GM21825 (cell line): Measurements from ENCODE around the gene STXBP3.
A peak's percentile ranks its signal among the peaks of the same experiment; 100 is the strongest.
"Not testable (repeated sequence)": the region's sequence is repeated elsewhere in the genome, so short reads cannot be mapped to it uniquely, and the experiment has no call there.

ENCODE experiments used
- ATAC-seq: cut with Tn5 transposase; IDR thresholded peaks from one replicate; pipeline ENCODE4 v1.9.1; 2021; ENCODE audit warnings: mild to moderate bottlenecking, moderate library complexity; ENCODE audit not compliant: unreplicated experiment

The STXBP3 gene

GRCh38 chr1:108729481-108729880 is 17.0 kb upstream of the STXBP3 start:
- ATAC-seq: no peak

GRCh38 chr1:108732398-108732797 is 14.1 kb upstream of the STXBP3 start:
- ATAC-seq: no peak

- ATAC-seq: no peak
Observed at GRCh38 chr1:108734171-108734865, 12.2 kb upstream of the STXBP3 start.

GRCh38 chr1:108742253-108742652 is 4.2 kb upstream of the STXBP3 start:
- ATAC-seq: no peak

GRCh38 chr1:108745980-108746381 is 493 bp upstream of the STXBP3 start:
- ATAC-seq: no peak

- ATAC-seq: peak; percentile 27
Observed at GRCh38 chr1:108747171-108747850, 837 bp downstream of the STXBP3 start.

- no peak for ATAC-seq
Observed at GRCh38 chr1:108747898-108748297, 1.4 kb downstream of the STXBP3 start.

- ATAC-seq: no peak
Observed at GRCh38 chr1:108749081-108749480, 2.6 kb downstream of the STXBP3 start.

- ATAC-seq: no peak
Observed at GRCh38 chr1:108750476-108751181, 4.2 kb downstream of the STXBP3 start.

GRCh38 chr1:108753363-108753762 is 6.9 kb downstream of the STXBP3 start:
- no peak for ATAC-seq

GRCh38 chr1:108758796-108759195 is 12.3 kb downstream of the STXBP3 start:
- no peak for ATAC-seq

- no peak for ATAC-seq
Observed at GRCh38 chr1:108767115-108767514, 20.6 kb downstream of the STXBP3 start.

- no peak for ATAC-seq
Observed at GRCh38 chr1:108767708-108768107, 21.2 kb downstream of the STXBP3 start.

- ATAC-seq: no peak
Observed at GRCh38 chr1:108777839-108778238, 31.4 kb downstream of the STXBP3 start.

GRCh38 chr1:108779455-108779854 is 33.0 kb downstream of the STXBP3 start:
- ATAC-seq: no peak

GRCh38 chr1:108780937-108781574 is 34.6 kb downstream of the STXBP3 start:
- ATAC-seq: no peak

- not testable (repeated sequence) for ATAC-seq
Observed at GRCh38 chr1:108781575-108781944, 35.1 kb downstream of the STXBP3 start.

- no peak for ATAC-seq
Observed at GRCh38 chr1:108785264-108785663, 38.8 kb downstream of the STXBP3 start.

GRCh38 chr1:108785880-108786279 is 39.4 kb downstream of the STXBP3 start:
- ATAC-seq: no peak

GRCh38 chr1:108791790-108792189 is 45.3 kb downstream of the STXBP3 start:
- no peak for ATAC-seq

- ATAC-seq: no peak
Observed at GRCh38 chr1:108792420-108792819, 45.9 kb downstream of the STXBP3 start.

- no peak for ATAC-seq
Observed at GRCh38 chr1:108799001-108799400, 52.5 kb downstream of the STXBP3 start.
